ENCODE measurements around the gene PTCHD4. TPM values are rescaled to one million over a fixed set of nuclear protein-coding genes. Genes with fewer than 3 reads are reported as not detected.

PTCHD4 gene
- total RNA-seq (2022; extraction: Qiagen RNA extraction; ENCODE audit: low read depth) = 0.05 to 0.08 TPM (median 0.06 TPM) in 4 of 5 replicates, not detected in the other

DNA sequence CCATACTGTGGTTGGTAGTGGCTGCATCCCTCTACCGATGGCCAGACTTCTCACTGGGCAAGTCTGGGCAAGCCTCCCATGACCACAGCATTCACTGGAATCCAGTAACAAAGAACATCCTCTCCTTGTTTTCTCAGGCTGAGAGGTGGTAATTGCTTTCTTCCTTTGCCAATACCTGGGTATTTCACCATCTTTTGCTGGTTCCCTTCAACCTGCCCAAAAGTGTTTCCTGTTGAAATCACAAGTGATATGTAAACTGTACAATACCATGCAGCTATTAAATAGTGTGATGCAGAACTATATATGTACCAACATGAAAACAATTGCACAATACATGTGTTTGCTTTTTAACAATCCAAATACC, at the start of gene PTCHD4:
PTCHD4 (minus strand) TSS at position 55 of the 364 bp plus-strand sequence. CDS start 42,240 bp downstream, outside the sequence.

